GM12892 (cell line): ENCODE measurements around the gene DAO.

Experiments
- POLR2A ChIP-seq: IDR thresholded peaks from 2 replicates; pipeline ENCODE4 v1.6.1; 2011; ENCODE audit warnings: low read depth, low read length, control low read depth
- POLR2AphosphoS5 ChIP-seq: IDR thresholded peaks from 2 replicates; pipeline ENCODE4 v1.6.1; 2011; ENCODE audit warnings: low read depth, low read length, control low read depth
- TAF1 ChIP-seq: IDR thresholded peaks from 2 replicates; pipeline ENCODE4 v1.6.1; 2011; ENCODE audit warnings: low read depth, mild to moderate bottlenecking, control low read depth, low read length, borderline replicate concordance

- TF ChIP-seq TAF1 (no peak), POLR2A (no peak), POLR2AphosphoS5 (no peak)
These were observed 4.1 kb upstream of the DAO start for GRCh38 chr12:108875682-108876361.
